Upper lobe of right lung (tissue), 1 donor: Measurements from ENCODE around the gene PRKG1. TPM values are rescaled to one million over a fixed set of nuclear protein-coding genes. Genes with fewer than 3 reads are reported as not detected.

ENCODE experiments used
- ATAC-seq: fragments of 200-7000 bp; cut with Tn5 transposase; one replicate; pipeline ENCODE4 v1.9.1; 2020; ENCODE audit warnings: mild to moderate bottlenecking, moderate library complexity
- DNase-seq: peaks from one replicate; pipeline ENCODE4 v3.0.0-alpha.2; 2020
- H3K27ac ChIP-seq: fragments of 200-600 bp; one replicate; pipeline ENCODE4 v1.8.0; 2022
- H3K27me3 ChIP-seq: fragments of 200-600 bp; one replicate; pipeline ENCODE4 v1.8.0; 2022; ENCODE audit warnings: mild to moderate bottlenecking
- H3K36me3 ChIP-seq: fragments of 200-600 bp; one replicate; pipeline ENCODE4 v1.8.0; 2022
- H3K4me1 ChIP-seq: fragments of 200-600 bp; one replicate; pipeline ENCODE4 v1.8.0; 2022
- H3K4me3 ChIP-seq: fragments of 200-600 bp; one replicate; pipeline ENCODE4 v1.8.0; 2022; ENCODE audit warnings: mild to moderate bottlenecking
- H3K9me3 ChIP-seq: fragments of 200-600 bp; one replicate; pipeline ENCODE4 v1.8.0; 2022
- CTCF ChIP-seq: fragments of 200-600 bp; IDR thresholded peaks from one replicate; pipeline ENCODE4 v1.8.0; 2022; ENCODE audit warnings: antibody characterized with exemption
- intact Hi-C: fragments of 100-400 bp; cut with DNase I; formaldehyde crosslinking; loops from one replicate; pipeline ENCODE4 v1.11.0; 2022
- total RNA-seq: library from RNA; stranded (reverse); fragmentation: NEBNext Ultra II Directional; extraction: Animal tissue kit (Norgen Biotek cat#: 25700); gene quantifications from one replicate; pipeline ENCODE4 v1.2.1, GENCODE V29; 2021
- donor health status: DM: no; HTN: yes; CAD: no; lungs with severe emphysema.

The PRKG1 gene
- total RNA-seq, 1 donor from 2014 or later = 30.0 TPM

GRCh38 chr10:52108236-52108635 is 1033.9 kb downstream of the PRKG1 start:
- no peak for TF ChIP-seq CTCF
- Histone ChIP-seq H3K4me3 (no peak overlapping the region), H3K27me3 (no peaks in the 10 kb centered on the region), H3K27ac (no peak overlapping the region), H3K36me3 (no peaks in the 10 kb centered on the region), H3K4me1 (no peaks in the 10 kb centered on the region), H3K9me3 (no peaks in the 10 kb centered on the region)
- DNase-seq = no peak
- no peak for ATAC-seq
- intact Hi-C loops = no loop called here

- H3K36me3 ChIP-seq = no peaks in the 10 kb centered on the region
- H3K27ac ChIP-seq = no peak overlapping the region
- no peaks in the 10 kb centered on the region for H3K27me3 ChIP-seq
- no peak overlapping the region for H3K4me3 ChIP-seq
- no peaks in the 10 kb centered on the region for H3K4me1 ChIP-seq
- no peaks in the 10 kb centered on the region for H3K9me3 ChIP-seq
- TF ChIP-seq CTCF = no peak
- intact Hi-C loops = no loop called here
- ATAC-seq (no peak), DNase-seq (no peak)
Observed at GRCh38 chr10:52110576-52110975, 1036.3 kb downstream of the PRKG1 start.

- intact Hi-C loops = no loop called here
- TF ChIP-seq CTCF = no peak
- Histone ChIP-seq H3K9me3 (no peaks in the 10 kb centered on the region), H3K4me1 (no peaks in the 10 kb centered on the region), H3K4me3 (no peak overlapping the region), H3K27ac (no peak overlapping the region), H3K36me3 (no peaks in the 10 kb centered on the region), H3K27me3 (no peaks in the 10 kb centered on the region)
- no peak for ATAC-seq
- no peak for DNase-seq
Observed at GRCh38 chr10:52111101-52111891, 1037.0 kb downstream of the PRKG1 start.

- Histone ChIP-seq H3K27me3 (no peaks in the 10 kb centered on the region), H3K9me3 (no peaks in the 10 kb centered on the region), H3K36me3 (no peaks in the 10 kb centered on the region), H3K27ac (no peak overlapping the region), H3K4me1 (no peaks in the 10 kb centered on the region), H3K4me3 (no peak overlapping the region)
- no peak for TF ChIP-seq CTCF
- ATAC-seq (no peak), DNase-seq (no peak)
- intact Hi-C loops = no loop called here
Observed at GRCh38 chr10:52115823-52116222, 1041.5 kb downstream of the PRKG1 start.

GRCh38 chr10:52119507-52119906 is 1045.2 kb downstream of the PRKG1 start:
- Histone ChIP-seq H3K4me1 (no peaks in the 10 kb centered on the region), H3K27ac (no peak overlapping the region), H3K36me3 (no peaks in the 10 kb centered on the region), H3K27me3 (no peaks in the 10 kb centered on the region), H3K4me3 (no peak overlapping the region), H3K9me3 (no peaks in the 10 kb centered on the region)
- no peak for ATAC-seq
- intact Hi-C loops = no loop called here
- DNase-seq = no peak
- TF ChIP-seq CTCF = no peak
